RPMI7951 (cell line): ENCODE results near the gene TFAP2C. TPM values are rescaled to one million over a fixed set of nuclear protein-coding genes. Genes with fewer than 3 reads are reported as not detected.
"Not testable (repeated sequence)": the region's sequence is repeated elsewhere in the genome, so short reads cannot be mapped to it uniquely, and the experiment has no call there.

Source experiments
- DNase-seq: peaks from one replicate; pipeline ENCODE4 v3.0.0-alpha.2; 2012; ENCODE audit warnings: low read depth
- total RNA-seq: library from RNA; depleted of rRNA; stranded (reverse); fragments of >200 nt; shearing (Covaris generic); gene quantifications from 2 replicates; pipeline ENCODE4 v1.2.3, GENCODE V29; 2014

TFAP2C gene
- total RNA-seq, 1 experiment from 2014 or later, result 106 TPM

- no peak for DNase-seq
Observed at GRCh38 chr20:56616716-56617115, 12.4 kb upstream of the TFAP2C start.

GRCh38 chr20:56617489-56617888 lies 11.6 kb upstream of the TFAP2C start:
- no peak for DNase-seq

- DNase-seq, result no peak
Observed at GRCh38 chr20:56621730-56622129, 7.4 kb upstream of the TFAP2C start.

- not testable (repeated sequence) for DNase-seq
Observed at GRCh38 chr20:56623930-56624329, 5.2 kb upstream of the TFAP2C start.

- no peak for DNase-seq
Observed at GRCh38 chr20:56624786-56625681, 4.1 kb upstream of the TFAP2C start.

- DNase-seq, result no peak
Observed at GRCh38 chr20:56625837-56626236, 3.3 kb upstream of the TFAP2C start.

- DNase-seq, result no peak
Observed at GRCh38 chr20:56626367-56627121, 2.6 kb upstream of the TFAP2C start.

GRCh38 chr20:56627122-56628014 lies 1.7 kb upstream of the TFAP2C start:
- no peak for DNase-seq

- peak; percentile 63 for DNase-seq
Observed at GRCh38 chr20:56628015-56628872, 862 bp upstream of the TFAP2C start.

- no peak for DNase-seq
Observed at GRCh38 chr20:56629464-56630085, 469 bp downstream of the TFAP2C start.

- peak; percentile 81 for DNase-seq
Observed at GRCh38 chr20:56630086-56630493, 984 bp downstream of the TFAP2C start.

- DNase-seq, result peak; percentile 81
Observed at GRCh38 chr20:56630506-56631317, 1.6 kb downstream of the TFAP2C start.

- DNase-seq, result peak; percentile 31
Observed at GRCh38 chr20:56631318-56631989, 2.3 kb downstream of the TFAP2C start.

- peak; percentile 37 for DNase-seq
Observed at GRCh38 chr20:56631990-56632327, 2.9 kb downstream of the TFAP2C start.

GRCh38 chr20:56634307-56634706 lies 5.2 kb downstream of the TFAP2C start:
- DNase-seq, result no peak

- peak; percentile 78 for DNase-seq
Observed at GRCh38 chr20:56634735-56635385, 5.8 kb downstream of the TFAP2C start.

GRCh38 chr20:56636716-56637115 lies 7.6 kb downstream of the TFAP2C start:
- peak; percentile 95 for DNase-seq

GRCh38 chr20:56637576-56637975 lies 8.5 kb downstream of the TFAP2C start:
- DNase-seq, result peak; percentile 27
